Measurements from ENCODE around the gene PPFIBP1.

- TF ChIP-seq, protein P1, sequence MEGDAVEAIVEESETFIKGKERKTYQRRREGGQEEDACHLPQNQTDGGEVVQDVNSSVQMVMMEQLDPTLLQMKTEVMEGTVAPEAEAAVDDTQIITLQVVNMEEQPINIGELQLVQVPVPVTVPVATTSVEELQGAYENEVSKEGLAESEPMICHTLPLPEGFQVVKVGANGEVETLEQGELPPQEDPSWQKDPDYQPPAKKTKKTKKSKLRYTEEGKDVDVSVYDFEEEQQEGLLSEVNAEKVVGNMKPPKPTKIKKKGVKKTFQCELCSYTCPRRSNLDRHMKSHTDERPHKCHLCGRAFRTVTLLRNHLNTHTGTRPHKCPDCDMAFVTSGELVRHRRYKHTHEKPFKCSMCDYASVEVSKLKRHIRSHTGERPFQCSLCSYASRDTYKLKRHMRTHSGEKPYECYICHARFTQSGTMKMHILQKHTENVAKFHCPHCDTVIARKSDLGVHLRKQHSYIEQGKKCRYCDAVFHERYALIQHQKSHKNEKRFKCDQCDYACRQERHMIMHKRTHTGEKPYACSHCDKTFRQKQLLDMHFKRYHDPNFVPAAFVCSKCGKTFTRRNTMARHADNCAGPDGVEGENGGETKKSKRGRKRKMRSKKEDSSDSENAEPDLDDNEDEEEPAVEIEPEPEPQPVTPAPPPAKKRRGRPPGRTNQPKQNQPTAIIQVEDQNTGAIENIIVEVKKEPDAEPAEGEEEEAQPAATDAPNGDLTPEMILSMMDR (IDR thresholded peaks at IDR 0.05; ENCODE audit: insufficient read depth, low read length), result no peak
- TF ChIP-seq POLR2AphosphoS5 (IDR thresholded peaks at IDR 0.05; ENCODE audit: low read depth) (no peak), GABPA (IDR thresholded peaks at IDR 0.05; ENCODE audit: low read depth) (no peak)
- TF ChIP-seq, protein P2, sequence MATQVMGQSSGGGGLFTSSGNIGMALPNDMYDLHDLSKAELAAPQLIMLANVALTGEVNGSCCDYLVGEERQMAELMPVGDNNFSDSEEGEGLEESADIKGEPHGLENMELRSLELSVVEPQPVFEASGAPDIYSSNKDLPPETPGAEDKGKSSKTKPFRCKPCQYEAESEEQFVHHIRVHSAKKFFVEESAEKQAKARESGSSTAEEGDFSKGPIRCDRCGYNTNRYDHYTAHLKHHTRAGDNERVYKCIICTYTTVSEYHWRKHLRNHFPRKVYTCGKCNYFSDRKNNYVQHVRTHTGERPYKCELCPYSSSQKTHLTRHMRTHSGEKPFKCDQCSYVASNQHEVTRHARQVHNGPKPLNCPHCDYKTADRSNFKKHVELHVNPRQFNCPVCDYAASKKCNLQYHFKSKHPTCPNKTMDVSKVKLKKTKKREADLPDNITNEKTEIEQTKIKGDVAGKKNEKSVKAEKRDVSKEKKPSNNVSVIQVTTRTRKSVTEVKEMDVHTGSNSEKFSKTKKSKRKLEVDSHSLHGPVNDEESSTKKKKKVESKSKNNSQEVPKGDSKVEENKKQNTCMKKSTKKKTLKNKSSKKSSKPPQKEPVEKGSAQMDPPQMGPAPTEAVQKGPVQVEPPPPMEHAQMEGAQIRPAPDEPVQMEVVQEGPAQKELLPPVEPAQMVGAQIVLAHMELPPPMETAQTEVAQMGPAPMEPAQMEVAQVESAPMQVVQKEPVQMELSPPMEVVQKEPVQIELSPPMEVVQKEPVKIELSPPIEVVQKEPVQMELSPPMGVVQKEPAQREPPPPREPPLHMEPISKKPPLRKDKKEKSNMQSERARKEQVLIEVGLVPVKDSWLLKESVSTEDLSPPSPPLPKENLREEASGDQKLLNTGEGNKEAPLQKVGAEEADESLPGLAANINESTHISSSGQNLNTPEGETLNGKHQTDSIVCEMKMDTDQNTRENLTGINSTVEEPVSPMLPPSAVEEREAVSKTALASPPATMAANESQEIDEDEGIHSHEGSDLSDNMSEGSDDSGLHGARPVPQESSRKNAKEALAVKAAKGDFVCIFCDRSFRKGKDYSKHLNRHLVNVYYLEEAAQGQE (IDR thresholded peaks at IDR 0.05; ENCODE audit: insufficient replicate concordance, low read depth), result no peak
Measured at GRCh38 chr12:27498761-27499160, 25.2 kb upstream of the PPFIBP1 start.
